GM13976 (cell line): ENCODE results near the gene CSTB.

Experiments used
- DNase-seq: peaks from one replicate; pipeline ENCODE4 v3.0.0; 2012; ENCODE audit warnings: low spot score
- CTCF ChIP-seq: IDR thresholded peaks from 2 replicates; pipeline ENCODE4 v1.5.1; 2012; ENCODE audit warnings: borderline replicate concordance, mild to moderate bottlenecking; ENCODE audit not compliant: insufficient read depth; ENCODE audit errors: extremely low read depth, missing control alignments, control extremely low read depth
- in situ Hi-C: fragments of 300-500 bp; cut with MboI; formaldehyde crosslinking; loops from one replicate; pipeline ENCODE4 v1.12.0; 2022; ENCODE audit warnings: low sequenced_read_pairs, mixed read lengths, inconsistent platforms; ENCODE audit not compliant: unreplicated experiment

Gene CSTB

GRCh38 chr21:43744725-43745124 is 31.4 kb downstream of the CSTB start:
- in situ Hi-C loops: no loop called here
- no peak for TF ChIP-seq CTCF
- no peak for DNase-seq

- in situ Hi-C loops: no loop called here
- TF ChIP-seq CTCF: no peak
Observed at GRCh38 chr21:43743947-43744346, 32.2 kb downstream of the CSTB start.

GRCh38 chr21:43741423-43742096 is 34.5 kb downstream of the CSTB start:
- in situ Hi-C loops: no loop called here
- DNase-seq: no peak
- no peak for TF ChIP-seq CTCF

More at GRCh38 chr21:43743947-43744346, 32.2 kb downstream of the CSTB start:
- DNase-seq: no peak

- DNase-seq: no peak
- in situ Hi-C loops: no loop called here
- TF ChIP-seq CTCF: no peak
Observed at GRCh38 chr21:43740497-43741156, 35.5 kb downstream of the CSTB start.

GRCh38 chr21:43739621-43740435 is 36.3 kb downstream of the CSTB start:
- in situ Hi-C loops: no loop called here
- DNase-seq: no peak
- TF ChIP-seq CTCF: no peak

- TF ChIP-seq CTCF: no peak
- no peak for DNase-seq
- in situ Hi-C loops: no loop called here
Observed at GRCh38 chr21:43737158-43737950, 38.8 kb downstream of the CSTB start.
